ENCODE data around the gene TMCO5A. TPM values are rescaled to one million over a fixed set of nuclear protein-coding genes. Genes with fewer than 3 reads are reported as not detected.

The TMCO5A gene
- total and polyA plus RNA-seq, 2 of the 8 experiments (the other 6 are each of a cell fraction or from before 2014, with no cell fraction given): not detected

DNA sequence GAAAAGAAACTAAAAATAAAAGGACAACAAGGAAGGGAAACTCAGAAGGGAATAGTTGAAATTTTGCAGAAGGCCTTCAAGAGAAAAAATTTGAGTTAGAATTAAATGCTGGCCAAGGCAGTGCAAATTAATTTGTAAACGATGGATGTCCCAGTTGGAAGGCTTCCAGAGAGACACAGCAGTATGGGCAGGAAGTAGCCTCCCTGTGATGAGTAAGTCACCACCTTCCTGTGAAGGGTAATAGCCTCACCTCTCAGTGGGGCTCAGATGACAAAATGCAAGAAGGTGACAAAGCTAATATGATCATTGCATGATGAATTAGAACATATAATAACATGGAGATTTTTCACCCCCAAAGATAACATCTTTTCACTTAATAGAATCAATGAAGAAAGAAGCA is 27.3 kb upstream of the TMCO5A start:
- DNase-seq (ENCODE audit: low read depth in 1 of 2, low spot score in 2 of 2) (no peak), FAIRE-seq (no peak)
- POLR2A ChIA-PET (ENCODE audit: partially characterized antibody): no interaction called here
- no peak overlapping the region for H2AK5ac ChIP-seq (ENCODE audit: low read depth, low read length)
- no peak overlapping the region for H4K8ac ChIP-seq (ENCODE audit: extremely low read depth, insufficient read depth, low read length)
- TF ChIP-seq, protein P1, sequence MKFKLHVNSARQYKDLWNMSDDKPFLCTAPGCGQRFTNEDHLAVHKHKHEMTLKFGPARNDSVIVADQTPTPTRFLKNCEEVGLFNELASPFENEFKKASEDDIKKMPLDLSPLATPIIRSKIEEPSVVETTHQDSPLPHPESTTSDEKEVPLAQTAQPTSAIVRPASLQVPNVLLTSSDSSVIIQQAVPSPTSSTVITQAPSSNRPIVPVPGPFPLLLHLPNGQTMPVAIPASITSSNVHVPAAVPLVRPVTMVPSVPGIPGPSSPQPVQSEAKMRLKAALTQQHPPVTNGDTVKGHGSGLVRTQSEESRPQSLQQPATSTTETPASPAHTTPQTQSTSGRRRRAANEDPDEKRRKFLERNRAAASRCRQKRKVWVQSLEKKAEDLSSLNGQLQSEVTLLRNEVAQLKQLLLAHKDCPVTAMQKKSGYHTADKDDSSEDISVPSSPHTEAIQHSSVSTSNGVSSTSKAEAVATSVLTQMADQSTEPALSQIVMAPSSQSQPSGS (IDR thresholded peaks at IDR 0.05; ENCODE audit: low read length): no peak
- no peak for TF ChIP-seq GTF2F1 (IDR thresholded peaks at IDR 0.05; ENCODE audit: borderline replicate concordance, low read depth, low read length)
- TF ChIP-seq ZNF274 (IDR thresholded peaks at IDR 0.05; ENCODE audit: borderline replicate concordance, extremely low read depth, low read length): no peak
- no peak for TF ChIP-seq CREB1 (IDR thresholded peaks at IDR 0.05)
- no peak for TF ChIP-seq NANOG (IDR thresholded peaks at IDR 0.05; ENCODE audit: insufficient read depth, low read depth, low read length, poor library complexity, severe bottlenecking)
- TF ChIP-seq CEBPB (IDR thresholded peaks at IDR 0.05; ENCODE audit: low read depth, low read length): no peak
- H3K23ac ChIP-seq (ENCODE audit: insufficient read length): no peak overlapping the region
- no peak overlapping the region for H2BK20ac ChIP-seq (ENCODE audit: low read length)
- no peaks in the 10 kb centered on the region for H3K36me3 ChIP-seq (ENCODE audit: control insufficient read depth in 2 of 4, insufficient read depth in 4 of 4, low read length in 3 of 4)
- H3K4me2 ChIP-seq (ENCODE audit: insufficient read depth in 1 of 2, low read depth in 2 of 2, low read length in 2 of 2): no peak overlapping the region
- H2BK15ac ChIP-seq (ENCODE audit: low read length): no peak overlapping the region
- H3K14ac ChIP-seq (ENCODE audit: insufficient read length): no peak overlapping the region
- no peak overlapping the region for H2BK120ac ChIP-seq (replicated peaks; ENCODE audit: low read depth, low read length)
- H3K4me3 ChIP-seq (ENCODE audit: extremely low read depth in 1 of 4, insufficient read depth in 2 of 4, low read depth in 3 of 4, low read length in 4 of 4): no peak overlapping the region
- WGBS, 2 experiments (ENCODE audit: extremely low coverage in 1 of 2, insufficient coverage in 1 of 2, insufficient read length in 1 of 2, insufficient replicate concordance in 2 of 2, low coverage in 1 of 2, low lambda C conversion rate in 2 of 2, missing lambda C conversion rate in 1 of 2): 86% methylated on average over 1 of the region's 1 CpG; no CpG with 5 or more reads in 1 of the 2 experiments
- no peak overlapping the region for H3K18ac ChIP-seq (ENCODE audit: extremely low read depth, low read length)
- no peaks in the 10 kb centered on the region for H3K79me1 ChIP-seq (ENCODE audit: low read depth, low read length)
- H4K20me1 ChIP-seq (replicated peaks in 1 of 2; ENCODE audit: control insufficient read depth in 1 of 2, insufficient read depth in 2 of 2, low read length in 2 of 2): no peaks in the 10 kb centered on the region
- H3K4me1 ChIP-seq (replicated peaks in 1 of 4; ENCODE audit: control insufficient read depth in 3 of 4, insufficient read depth in 4 of 4, low read length in 3 of 4): no peaks in the 10 kb centered on the region; a peak in 1 of 7 replicates
- no peaks in the 10 kb centered on the region for H3K79me2 ChIP-seq (ENCODE audit: control insufficient read depth in 1 of 2, insufficient read depth in 2 of 2, low read length in 2 of 2)
- H4K91ac ChIP-seq (replicated peaks; ENCODE audit: insufficient read length, low read length): no peak overlapping the region
- H2AFZ ChIP-seq (ENCODE audit: low read length): no peak overlapping the region
- H3K27ac ChIP-seq (ENCODE audit: low read depth, low read length): no peak overlapping the region
- no peak overlapping the region for H3K56ac ChIP-seq (replicated peaks; ENCODE audit: insufficient read length, low read depth, low read length)
- no peaks in the 10 kb centered on the region for H3K9me3 ChIP-seq (ENCODE audit: insufficient read depth in 2 of 2, low read depth in 1 of 2, low read length in 1 of 2)
- H2BK12ac ChIP-seq (ENCODE audit: low read depth, low read length): no peak overlapping the region
- H3K9ac ChIP-seq (replicated peaks in 1 of 4; ENCODE audit: extremely low read depth in 1 of 4, low read depth in 3 of 4, low read length in 3 of 4): no peak overlapping the region
- no peaks in the 10 kb centered on the region for H3K27me3 ChIP-seq (replicated peaks in 1 of 4; ENCODE audit: control insufficient read depth in 3 of 4, extremely low read depth in 1 of 4, insufficient read depth in 3 of 4, low read length in 3 of 4)
- H4K5ac ChIP-seq (ENCODE audit: insufficient read length, low read depth, low read length): no peak overlapping the region
- no peak overlapping the region for H2BK5ac ChIP-seq (ENCODE audit: low read depth, low read length)
- CTCF ChIA-PET (ENCODE audit: partially characterized antibody): interaction anchor here (1.2 to 2.0 kb wide), 2 partner anchors 10 to 15 kb away, joined by 3 to 8 read pairs; no protein-coding TSS in a partner anchor
- H3K4ac ChIP-seq (replicated peaks; ENCODE audit: insufficient read length, low read depth, low read length): no peak overlapping the region
- H3K23me2 ChIP-seq (ENCODE audit: low read depth, low read length): no peaks in the 10 kb centered on the region

Data from H1 (cell line).